Suprapubic skin (tissue), 4 donors: Measurements from ENCODE around the gene LORICRIN.

ENCODE experiments used
- EP300 ChIP-seq: sonication (generic); formaldehyde crosslinking; IDR thresholded peaks from one replicate; pipeline ENCODE4 v1.6.1; 2017; ENCODE audit warnings: antibody characterized with exemption
- POLR2A ChIP-seq, 2 donors: fragments of 450-650 bp; IDR thresholded peaks; one replicate each; pipeline ENCODE4 v1.6.1; 2017; ENCODE audit warnings: antibody characterized with exemption in 2 of 2, mild to moderate bottlenecking in 2 of 2, moderate library complexity in 2 of 2
- POLR2AphosphoS5 ChIP-seq, 3 donors: sonication (generic); formaldehyde crosslinking; IDR thresholded peaks; one replicate each; pipeline ENCODE4 v1.6.1; 2017; ENCODE audit warnings: antibody characterized with exemption in 3 of 3
- TF ChIP-seq, protein P1 (sequence below), 2 donors: fragments of 200-600 bp in 1 of 2; fragments of 450-650 bp in 1 of 2; sonication (generic) in 1 of 2; IDR thresholded peaks; one replicate each; pipeline ENCODE4 v1.5.1; 2016 to 2019; ENCODE audit warnings: antibody characterized with exemption in 2 of 2, mild to moderate bottlenecking in 1 of 2, moderate library complexity in 1 of 2

DNA sequence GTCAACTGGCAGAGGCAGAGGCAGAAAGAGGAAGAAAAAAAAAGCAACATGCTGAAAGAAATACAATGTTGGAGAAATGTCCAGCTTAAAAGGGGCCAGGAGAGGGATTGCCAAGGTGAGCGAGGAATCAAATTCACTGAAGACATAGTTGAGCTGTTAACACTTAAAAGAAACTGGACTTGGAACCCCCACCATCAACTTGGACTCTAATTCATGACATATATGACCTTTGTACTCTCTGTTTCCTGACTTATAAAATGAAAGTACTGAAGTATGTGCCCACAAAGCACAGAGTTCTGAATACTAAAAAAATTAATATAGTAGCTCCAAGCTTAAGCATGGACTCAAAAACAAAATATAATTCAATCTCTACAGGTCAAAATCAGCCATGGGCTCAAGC is 26.0 kb upstream of the LORICRIN start:
- TF ChIP-seq, protein P1, sequence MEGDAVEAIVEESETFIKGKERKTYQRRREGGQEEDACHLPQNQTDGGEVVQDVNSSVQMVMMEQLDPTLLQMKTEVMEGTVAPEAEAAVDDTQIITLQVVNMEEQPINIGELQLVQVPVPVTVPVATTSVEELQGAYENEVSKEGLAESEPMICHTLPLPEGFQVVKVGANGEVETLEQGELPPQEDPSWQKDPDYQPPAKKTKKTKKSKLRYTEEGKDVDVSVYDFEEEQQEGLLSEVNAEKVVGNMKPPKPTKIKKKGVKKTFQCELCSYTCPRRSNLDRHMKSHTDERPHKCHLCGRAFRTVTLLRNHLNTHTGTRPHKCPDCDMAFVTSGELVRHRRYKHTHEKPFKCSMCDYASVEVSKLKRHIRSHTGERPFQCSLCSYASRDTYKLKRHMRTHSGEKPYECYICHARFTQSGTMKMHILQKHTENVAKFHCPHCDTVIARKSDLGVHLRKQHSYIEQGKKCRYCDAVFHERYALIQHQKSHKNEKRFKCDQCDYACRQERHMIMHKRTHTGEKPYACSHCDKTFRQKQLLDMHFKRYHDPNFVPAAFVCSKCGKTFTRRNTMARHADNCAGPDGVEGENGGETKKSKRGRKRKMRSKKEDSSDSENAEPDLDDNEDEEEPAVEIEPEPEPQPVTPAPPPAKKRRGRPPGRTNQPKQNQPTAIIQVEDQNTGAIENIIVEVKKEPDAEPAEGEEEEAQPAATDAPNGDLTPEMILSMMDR (IDR thresholded peaks at IDR 0.05), result no peak
- no peak for TF ChIP-seq EP300
- TF ChIP-seq POLR2AphosphoS5 (IDR thresholded peaks at IDR 0.05), result no peak
- no peak for TF ChIP-seq POLR2A (IDR thresholded peaks at IDR 0.05)
